DOHH2 (cell line): ENCODE results near the gene OR4K2.

Experiments used
- H3F3A ChIP-seq: fragments of 200-600 bp; sonication (generic), shearing (Covaris generic); 2 replicates; pipeline ENCODE4 v1.6.0; 2016; ENCODE audit warnings: antibody characterized with exemption, mild to moderate bottlenecking; ENCODE audit not compliant: control insufficient read depth, insufficient read depth
- H3K27ac ChIP-seq: fragments of 200-600 bp; sonication (generic); 2 replicates; pipeline ENCODE4 v1.5.1; 2014; ENCODE audit warnings: low read depth, mild to moderate bottlenecking, low read length, moderate library complexity
- H3K27me3 ChIP-seq: fragments of 200-600 bp; sonication (generic); 2 replicates; pipeline ENCODE4 v1.6.1; 2014; ENCODE audit warnings: mild to moderate bottlenecking, low read length, mixed read lengths; ENCODE audit not compliant: control insufficient read depth
- H3K36me3 ChIP-seq: fragments of 200-600 bp; sonication (generic); 2 replicates; pipeline ENCODE4 v1.6.1; 2014; ENCODE audit warnings: mild to moderate bottlenecking, low read length, moderate library complexity, mixed read lengths; ENCODE audit not compliant: control insufficient read depth
- H3K4me1 ChIP-seq: fragments of 200-600 bp; sonication (generic); 2 replicates; pipeline ENCODE4 v1.6.1; 2014; ENCODE audit warnings: mild to moderate bottlenecking, low read length, mixed read lengths; ENCODE audit not compliant: control insufficient read depth
- H3K4me2 ChIP-seq: fragments of 200-600 bp; sonication (generic); 2 replicates; pipeline ENCODE4 v1.6.0; 2014; ENCODE audit warnings: mild to moderate bottlenecking, low read length, moderate library complexity
- H3K4me3 ChIP-seq: fragments of 200-600 bp; sonication (generic); 2 replicates; pipeline ENCODE4 v1.5.1; 2014; ENCODE audit warnings: mild to moderate bottlenecking, low read length, mixed read lengths
- H3K79me2 ChIP-seq: fragments of 200-600 bp; sonication (generic); 2 replicates; pipeline ENCODE4 v1.6.1; 2014; ENCODE audit warnings: mild to moderate bottlenecking, low read length, mixed read lengths; ENCODE audit not compliant: control insufficient read depth
- H3K9me2 ChIP-seq: fragments of 200-600 bp; sonication (generic); replicated peaks from 2 replicates; pipeline ENCODE4 v1.6.1; 2014; ENCODE audit warnings: mild to moderate bottlenecking, low read length, mixed read lengths; ENCODE audit not compliant: control insufficient read depth
- H3K9me3 ChIP-seq: fragments of 200-600 bp; sonication (generic); 2 replicates; pipeline ENCODE4 v1.6.1; 2014; ENCODE audit warnings: antibody characterized with exemption, low read length, mixed read lengths; ENCODE audit not compliant: control insufficient read depth, insufficient read depth
- H4K20me1 ChIP-seq: fragments of 200-600 bp; sonication (generic); 2 replicates; pipeline ENCODE4 v1.6.0; 2014; ENCODE audit warnings: low read depth, mild to moderate bottlenecking, antibody characterized with exemption, low read length, moderate library complexity; ENCODE audit not compliant: control insufficient read depth, insufficient read depth
- CTCF ChIP-seq: fragments of 200-600 bp; sonication (generic); IDR thresholded peaks from one replicate; pipeline ENCODE4 v1.5.1; 2014; ENCODE audit warnings: antibody characterized with exemption, mild to moderate bottlenecking, low read depth, low read length; ENCODE audit not compliant: poor library complexity, severe bottlenecking
- EZH2phosphoT487 ChIP-seq: fragments of 200-600 bp; sonication (generic); IDR thresholded peaks from 2 replicates; pipeline ENCODE4 v1.6.1; 2017; ENCODE audit warnings: borderline replicate concordance, mild to moderate bottlenecking, antibody characterized with exemption, low read length, moderate library complexity, mixed read lengths

OR4K2 gene

GRCh38 chr14:19902409-19902808 lies 27.5 kb downstream of the OR4K2 start:
- H3K79me2 ChIP-seq: no peaks in the 10 kb centered on the region
- H3K9me2 ChIP-seq: no peaks in the 10 kb centered on the region
- no peaks in the 10 kb centered on the region for H3K4me1 ChIP-seq
- no peaks in the 10 kb centered on the region for H4K20me1 ChIP-seq
- H3K27me3 ChIP-seq: no peaks in the 10 kb centered on the region
- H3K9me3 ChIP-seq: no peaks in the 10 kb centered on the region
- no peak overlapping the region for H3K4me3 ChIP-seq
- no peaks in the 10 kb centered on the region for H3K36me3 ChIP-seq
- TF ChIP-seq CTCF: no peak
- no peak for TF ChIP-seq EZH2phosphoT487
- H3F3A ChIP-seq: no peaks in the 10 kb centered on the region
- no peak overlapping the region for H3K27ac ChIP-seq
- no peak overlapping the region for H3K4me2 ChIP-seq

- no peak overlapping the region for H3K4me3 ChIP-seq
- H3K4me1 ChIP-seq: no peaks in the 10 kb centered on the region
- H3K79me2 ChIP-seq: no peaks in the 10 kb centered on the region
- no peak overlapping the region for H3K4me2 ChIP-seq
- no peak overlapping the region for H3K27ac ChIP-seq
- H4K20me1 ChIP-seq: no peaks in the 10 kb centered on the region
- H3K9me2 ChIP-seq: no peaks in the 10 kb centered on the region
- no peaks in the 10 kb centered on the region for H3K27me3 ChIP-seq
- no peaks in the 10 kb centered on the region for H3K36me3 ChIP-seq
- H3F3A ChIP-seq: no peaks in the 10 kb centered on the region
- H3K9me3 ChIP-seq: no peaks in the 10 kb centered on the region
- TF ChIP-seq CTCF: no peak
- TF ChIP-seq EZH2phosphoT487: no peak
Observed at GRCh38 chr14:19906665-19907064, 31.7 kb downstream of the OR4K2 start.

GRCh38 chr14:19911114-19911513 lies 36.2 kb downstream of the OR4K2 start:
- H3K4me2 ChIP-seq: no peak overlapping the region
- H3K4me3 ChIP-seq: no peak overlapping the region
- no peak for TF ChIP-seq EZH2phosphoT487
- TF ChIP-seq CTCF: no peak
- H3K9me3 ChIP-seq: no peaks in the 10 kb centered on the region
- H3K27me3 ChIP-seq: no peaks in the 10 kb centered on the region
- no peak overlapping the region for H3K27ac ChIP-seq
- H3K9me2 ChIP-seq: no peaks in the 10 kb centered on the region
- no peaks in the 10 kb centered on the region for H3K36me3 ChIP-seq
- no peaks in the 10 kb centered on the region for H4K20me1 ChIP-seq
- H3K79me2 ChIP-seq: no peaks in the 10 kb centered on the region
- no peaks in the 10 kb centered on the region for H3K4me1 ChIP-seq
- no peaks in the 10 kb centered on the region for H3F3A ChIP-seq

GRCh38 chr14:19917243-19917642 lies 42.3 kb downstream of the OR4K2 start:
- Histone ChIP-seq H3K9me2 (no peaks in the 10 kb centered on the region), H3K4me3 (no peak overlapping the region), H4K20me1 (no peaks in the 10 kb centered on the region)

More at GRCh38 chr14:19917243-19917642, 42.3 kb downstream of the OR4K2 start:
- Histone ChIP-seq H3K9me3 (no peaks in the 10 kb centered on the region), H3K79me2 (no peaks in the 10 kb centered on the region), H3K36me3 (no peaks in the 10 kb centered on the region), H3F3A (no peaks in the 10 kb centered on the region), H3K27me3 (no peaks in the 10 kb centered on the region), H3K4me2 (no peak overlapping the region), H3K27ac (no peak overlapping the region), H3K4me1 (no peaks in the 10 kb centered on the region)
- TF ChIP-seq CTCF (no peak), EZH2phosphoT487 (no peak)
